Testis (tissue), 3 donors: ENCODE measurements around the gene COL16A1. TPM values are rescaled to one million over a fixed set of nuclear protein-coding genes. Genes with fewer than 3 reads are reported as not detected.
A peak's percentile ranks its signal among the peaks of the same experiment; 100 is the strongest.

ENCODE experiments used
- DNase-seq: peaks from one replicate; pipeline ENCODE4 v3.0.0-alpha.2; 2019
- H3K27ac ChIP-seq, 2 donors: fragments of 200-600 bp; sonication (generic); one replicate each; pipeline ENCODE4 v1.5.1; 2019
- H3K27me3 ChIP-seq: fragments of 200-600 bp; sonication (generic); one replicate; pipeline ENCODE4 v1.5.1; 2019
- H3K36me3 ChIP-seq: fragments of 200-600 bp; sonication (generic); one replicate; pipeline ENCODE4 v1.5.1; 2017; ENCODE audit warnings: low read depth; ENCODE audit errors: missing control alignments
- H3K4me1 ChIP-seq: fragments of 200-600 bp; sonication (generic); one replicate; pipeline ENCODE4 v1.5.1; 2019
- H3K4me3 ChIP-seq, 2 donors: fragments of 200-600 bp; sonication (generic); one replicate each; pipeline ENCODE4 v1.5.1; 2017 to 2019
- H3K9me3 ChIP-seq: fragments of 200-600 bp; sonication (generic); one replicate; pipeline ENCODE4 v1.5.1; 2017
- POLR2A ChIP-seq: fragments of 450-650 bp; IDR thresholded peaks from one replicate; pipeline ENCODE4 v1.6.1; 2017; ENCODE audit warnings: antibody characterized with exemption, mild to moderate bottlenecking, moderate library complexity
- WGBS, 2 donors: methylation state at CpG; one replicate each; pipeline ENCODE4 v1.1.5; 2018; 5-methylcytosine and 5-hydroxymethylcytosine counted together
- intact Hi-C: fragments of 100-400 bp; cut with DNase I; formaldehyde crosslinking; loops from one replicate; pipeline ENCODE4 v1.15.1; 2023; ENCODE audit warnings: low total_unique reads
- polyA plus RNA-seq: library from polyadenylated mRNA; stranded (reverse); fragments of 350-450 nt; fragmentation: Illumina TruSeq; extraction: RNeasy Lipid Tissue Mini Kit (QIAGEN cat#74804); gene quantifications from one replicate; pipeline ENCODE4 v1.2.3, GENCODE V29; 2014; ENCODE audit warnings: low read depth, low replicate concordance; ENCODE audit not compliant: insufficient read depth
- total RNA-seq, 2 donors: library from RNA; depleted of rRNA; stranded (reverse); fragments of >200 nt; gene quantifications; one replicate each; pipeline ENCODE4 v1.2.3, GENCODE V29; 2016
- TF ChIP-seq, protein P1 (sequence below), 3 experiments: fragments of 450-650 bp in 2 of 3; fragments of 200-600 bp in 1 of 3; sonication (generic) in 1 of 3; IDR thresholded peaks; one replicate each; pipeline ENCODE4 v1.5.1; 2016 to 2019; ENCODE audit warnings: antibody characterized with exemption in 3 of 3, mild to moderate bottlenecking in 2 of 3, moderate library complexity in 1 of 3

The COL16A1 gene
- total and polyA plus RNA-seq, 3 donors from 2014 or later: 96.4 to 120 (median 101) TPM

DNA sequence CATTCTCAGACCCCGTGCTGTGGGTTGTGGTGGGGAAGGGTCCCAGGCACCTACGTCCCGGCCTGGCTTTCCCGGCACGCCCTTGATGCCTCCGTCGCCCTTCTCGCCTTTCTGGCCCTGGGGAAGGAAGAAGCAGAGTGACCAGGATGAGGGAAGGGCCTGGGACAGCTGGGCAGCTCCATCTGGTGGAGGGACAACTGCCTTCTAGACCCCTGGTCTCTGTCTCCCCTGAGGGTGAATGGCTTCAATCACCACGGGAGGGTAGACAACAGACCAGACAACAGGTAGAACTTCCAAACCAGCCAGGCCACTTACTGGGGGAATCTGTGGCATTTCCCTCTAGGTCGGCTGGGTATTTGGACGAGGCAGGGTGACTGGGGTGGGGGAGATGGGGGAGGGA is 11.9 kb downstream of the COL16A1 start:
- Histone ChIP-seq H3K9me3 (no peaks in the 10 kb centered on the region), H3K27ac (no peak overlapping the region), H3K4me3 (no peak overlapping the region), H3K36me3 (no peaks in the 10 kb centered on the region), H3K27me3 (no peaks in the 10 kb centered on the region), H3K4me1 (no peaks in the 10 kb centered on the region)
- no peak for DNase-seq
- WGBS, 2 donors: 88 to 90% methylated on average over 5 to 11 of the region's 11 CpGs
- TF ChIP-seq, protein P1, sequence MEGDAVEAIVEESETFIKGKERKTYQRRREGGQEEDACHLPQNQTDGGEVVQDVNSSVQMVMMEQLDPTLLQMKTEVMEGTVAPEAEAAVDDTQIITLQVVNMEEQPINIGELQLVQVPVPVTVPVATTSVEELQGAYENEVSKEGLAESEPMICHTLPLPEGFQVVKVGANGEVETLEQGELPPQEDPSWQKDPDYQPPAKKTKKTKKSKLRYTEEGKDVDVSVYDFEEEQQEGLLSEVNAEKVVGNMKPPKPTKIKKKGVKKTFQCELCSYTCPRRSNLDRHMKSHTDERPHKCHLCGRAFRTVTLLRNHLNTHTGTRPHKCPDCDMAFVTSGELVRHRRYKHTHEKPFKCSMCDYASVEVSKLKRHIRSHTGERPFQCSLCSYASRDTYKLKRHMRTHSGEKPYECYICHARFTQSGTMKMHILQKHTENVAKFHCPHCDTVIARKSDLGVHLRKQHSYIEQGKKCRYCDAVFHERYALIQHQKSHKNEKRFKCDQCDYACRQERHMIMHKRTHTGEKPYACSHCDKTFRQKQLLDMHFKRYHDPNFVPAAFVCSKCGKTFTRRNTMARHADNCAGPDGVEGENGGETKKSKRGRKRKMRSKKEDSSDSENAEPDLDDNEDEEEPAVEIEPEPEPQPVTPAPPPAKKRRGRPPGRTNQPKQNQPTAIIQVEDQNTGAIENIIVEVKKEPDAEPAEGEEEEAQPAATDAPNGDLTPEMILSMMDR (IDR thresholded peaks at IDR 0.05): no peak
- no peak for TF ChIP-seq POLR2A
- intact Hi-C loops: no loop called here

DNA sequence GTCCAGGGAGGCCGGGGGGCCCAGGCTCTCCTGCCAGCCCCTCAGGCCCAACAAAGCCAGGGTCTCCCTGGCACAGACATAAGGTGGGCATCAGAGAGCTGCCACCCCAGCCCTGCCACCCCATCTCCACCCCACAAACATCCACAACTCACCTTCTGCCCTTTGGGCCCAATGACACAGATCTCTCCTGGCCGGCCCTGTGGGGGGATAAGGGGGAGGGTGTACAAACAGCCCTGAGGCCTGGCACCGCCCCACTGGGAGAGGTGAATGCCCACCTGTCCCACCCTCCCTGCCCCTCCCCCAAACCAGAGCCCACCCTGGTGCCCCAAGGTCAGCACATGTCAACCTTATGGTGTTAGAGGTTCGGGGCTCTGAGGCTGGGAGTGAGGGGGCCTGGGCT is 12.4 kb downstream of the COL16A1 start:
- intact Hi-C loops: no loop called here
- TF ChIP-seq, protein P1 (IDR thresholded peaks at IDR 0.05): no peak
- TF ChIP-seq POLR2A: no peak
- H3K36me3 ChIP-seq: no peaks in the 10 kb centered on the region
- H3K4me3 ChIP-seq: no peak overlapping the region
- no peaks in the 10 kb centered on the region for H3K27me3 ChIP-seq
- H3K4me1 ChIP-seq: no peaks in the 10 kb centered on the region
- no peak for DNase-seq
- 86 to 90% methylated on average over 1 to 4 of the region's 4 CpGs for WGBS, 2 donors
- no peaks in the 10 kb centered on the region for H3K9me3 ChIP-seq
- no peak overlapping the region for H3K27ac ChIP-seq

DNA sequence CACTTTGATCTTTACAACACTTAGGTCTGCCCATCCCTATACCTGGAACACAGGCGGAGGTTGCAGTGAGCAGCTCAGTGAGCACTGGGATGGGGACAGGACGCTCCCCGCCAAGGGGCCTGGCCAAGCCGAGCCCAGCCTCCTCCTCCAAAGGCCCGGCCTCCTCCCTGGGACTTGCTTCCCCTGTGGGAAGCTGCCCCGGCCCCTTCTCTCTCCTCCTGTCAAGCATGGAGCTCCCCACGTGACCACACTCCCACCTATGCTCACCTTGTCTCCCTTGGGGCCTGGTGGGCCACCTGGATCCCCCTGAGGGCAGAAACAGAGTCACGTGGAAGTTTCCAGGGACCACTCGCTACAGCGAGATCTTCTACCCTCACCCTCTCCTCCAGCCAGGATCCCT is 12.9 kb downstream of the COL16A1 start:
- Histone ChIP-seq H3K4me3 (no peak overlapping the region), H3K27ac (no peak overlapping the region), H3K36me3 (no peaks in the 10 kb centered on the region), H3K27me3 (no peaks in the 10 kb centered on the region), H3K9me3 (no peaks in the 10 kb centered on the region), H3K4me1 (no peaks in the 10 kb centered on the region)
- WGBS, 2 donors: 83 to 86% methylated on average over 10 of the region's 10 CpGs
- no peak for TF ChIP-seq POLR2A
- TF ChIP-seq, protein P1 (IDR thresholded peaks at IDR 0.05): no peak
- DNase-seq: no peak
- intact Hi-C loops: no loop called here

DNA sequence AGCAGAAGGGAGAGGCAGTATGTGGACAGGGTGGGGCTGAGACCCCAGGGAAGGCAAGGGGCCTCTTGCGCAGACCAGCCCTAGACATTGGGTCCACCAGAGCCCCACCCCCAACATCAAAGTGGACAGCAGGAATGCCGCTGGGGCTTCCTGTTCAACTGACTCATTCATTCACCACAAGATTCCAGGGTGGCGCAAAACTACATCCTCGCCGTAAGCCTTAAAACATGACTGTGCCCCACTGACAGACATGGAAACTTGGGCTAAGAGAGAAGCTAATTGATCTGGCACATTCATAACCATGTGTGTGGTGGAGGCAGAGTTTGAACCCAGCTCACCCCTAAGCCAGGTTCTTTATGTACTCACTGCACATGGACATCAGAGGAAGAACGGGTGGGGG is 14.0 kb downstream of the COL16A1 start:
- no peak for TF ChIP-seq POLR2A
- TF ChIP-seq, protein P1 (IDR thresholded peaks at IDR 0.05): no peak
- Histone ChIP-seq H3K9me3 (no peaks in the 10 kb centered on the region), H3K4me3 (no peak overlapping the region), H3K4me1 (no peaks in the 10 kb centered on the region), H3K27ac (no peak overlapping the region), H3K27me3 (no peaks in the 10 kb centered on the region), H3K36me3 (no peaks in the 10 kb centered on the region)
- intact Hi-C loops: no loop called here
- DNase-seq: no peak
- WGBS, 2 donors: 93 to 100% methylated on average over 3 to 6 of the region's 6 CpGs

DNA sequence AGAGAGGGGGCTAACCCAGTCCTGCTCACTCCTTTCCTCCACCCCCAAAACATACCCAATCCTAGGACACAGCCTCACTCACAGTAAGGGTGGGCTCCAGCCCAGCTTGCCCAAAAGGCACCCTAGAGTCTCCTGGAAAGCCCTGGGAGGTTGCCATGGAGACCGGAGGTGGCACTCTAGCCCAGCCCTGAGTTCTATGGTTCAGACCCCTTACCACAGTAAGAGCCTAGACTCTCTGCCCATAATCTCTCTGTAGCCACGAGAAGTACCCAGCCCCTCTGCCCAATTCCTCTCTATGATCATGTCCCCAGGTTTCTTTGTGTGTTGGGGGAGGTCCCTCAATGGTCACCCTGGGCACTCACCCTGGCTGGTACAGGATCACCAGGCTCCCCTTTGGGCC is 14.4 kb downstream of the COL16A1 start:
- 75 to 88% methylated on average over 2 of the region's 2 CpGs for WGBS, 2 donors
- no peaks in the 10 kb centered on the region for H3K9me3 ChIP-seq
- intact Hi-C loops: no loop called here
- TF ChIP-seq, protein P1 (IDR thresholded peaks at IDR 0.05): no peak
- TF ChIP-seq POLR2A: no peak
- peak; percentile 50 for DNase-seq
- H3K27ac ChIP-seq: no peak overlapping the region
- H3K4me3 ChIP-seq: no peak overlapping the region
- H3K27me3 ChIP-seq: no peaks in the 10 kb centered on the region
- H3K36me3 ChIP-seq: no peaks in the 10 kb centered on the region
- no peaks in the 10 kb centered on the region for H3K4me1 ChIP-seq
